Neutrophil (primary cell): ENCODE data around the gene TSEN15.

Source experiments
- H3K27ac ChIP-seq: fragments of 200-600 bp; sonication (generic); 2 replicates; pipeline ENCODE4 v1.5.1; 2016; ENCODE audit warnings: mild to moderate bottlenecking, moderate library complexity
- H3K27me3 ChIP-seq: fragments of 200-600 bp; sonication (generic); 2 replicates; pipeline ENCODE4 v1.6.0; 2016; ENCODE audit warnings: mild to moderate bottlenecking
- H3K36me3 ChIP-seq: fragments of 200-600 bp; sonication (generic); 2 replicates; pipeline ENCODE4 v1.5.1; 2017
- H3K4me1 ChIP-seq, 2 experiments: fragments of 200-600 bp in 1 of 2; sonication (generic) in 1 of 2; 1 replicate in 1 of 2; 2 replicates in 1 of 2; pipeline versions ENCODE4 v1.5.1 to v1.6.1; 2013 to 2016; ENCODE audit warnings: low read depth in 1 of 2, low read length in 1 of 2, mild to moderate bottlenecking in 1 of 2, moderate library complexity in 1 of 2; ENCODE audit not compliant: control insufficient read depth in 1 of 2, insufficient read depth in 1 of 2
- H3K4me3 ChIP-seq, 2 experiments: fragments of 200-600 bp in 1 of 2; sonication (generic) in 1 of 2; 1 replicate in 1 of 2; 2 replicates in 1 of 2; pipeline ENCODE4 v1.5.1; 2013 to 2016; ENCODE audit warnings: low read depth in 1 of 2, low read length in 1 of 2, mild to moderate bottlenecking in 1 of 2, moderate library complexity in 1 of 2
- H3K9me3 ChIP-seq: fragments of 200-600 bp; sonication (generic); 2 replicates; pipeline ENCODE4 v1.5.1; 2016
- CTCF ChIP-seq: fragments of 200-600 bp; sonication (generic); IDR thresholded peaks from 2 replicates; pipeline ENCODE4 v1.5.1; 2016; ENCODE audit warnings: antibody characterized with exemption

Gene TSEN15

GRCh38 chr1:184056921-184057555 lies 5.5 kb downstream of the TSEN15 start:
- no peaks in the 10 kb centered on the region for H3K27me3 ChIP-seq
- no peak overlapping the region for H3K4me3 ChIP-seq
- TF ChIP-seq CTCF = no peak
- H3K4me1 ChIP-seq = peaks cover 6 to 8% of the 10 kb centered on the region in 2 experiments
- peaks cover 4% of the 10 kb centered on the region for H3K36me3 ChIP-seq
- H3K27ac ChIP-seq = no peak overlapping the region
- H3K9me3 ChIP-seq = no peaks in the 10 kb centered on the region

GRCh38 chr1:184059887-184060286 lies 8.4 kb downstream of the TSEN15 start:
- H3K36me3 ChIP-seq = peaks cover 4% of the 10 kb centered on the region

GRCh38 chr1:184060316-184060715 lies 8.8 kb downstream of the TSEN15 start:
- Histone ChIP-seq H3K4me1 (no peaks in the 10 kb centered on the region), H3K9me3 (no peaks in the 10 kb centered on the region), H3K27me3 (no peaks in the 10 kb centered on the region), H3K27ac (no peak overlapping the region), H3K36me3 (peaks cover under 1% of the 10 kb centered on the region), H3K4me3 (no peak overlapping the region)
- no peak for TF ChIP-seq CTCF

More at GRCh38 chr1:184059887-184060286, 8.4 kb downstream of the TSEN15 start:
- H3K4me3 ChIP-seq = no peak overlapping the region
- TF ChIP-seq CTCF = no peak
- no peaks in the 10 kb centered on the region for H3K9me3 ChIP-seq
- H3K27me3 ChIP-seq = no peaks in the 10 kb centered on the region
- H3K27ac ChIP-seq = no peak overlapping the region
- no peaks in the 10 kb centered on the region for H3K4me1 ChIP-seq

- Histone ChIP-seq H3K9me3 (no peaks in the 10 kb centered on the region), H3K27ac (no peak overlapping the region), H3K27me3 (no peaks in the 10 kb centered on the region), H3K4me1 (no peaks in the 10 kb centered on the region), H3K4me3 (no peak overlapping the region), H3K36me3 (no peaks in the 10 kb centered on the region)
- TF ChIP-seq CTCF = no peak
Measured at GRCh38 chr1:184061396-184062003, 10.0 kb downstream of the TSEN15 start.

- H3K27ac ChIP-seq = no peak overlapping the region
- no peaks in the 10 kb centered on the region for H3K4me1 ChIP-seq
- H3K36me3 ChIP-seq = no peaks in the 10 kb centered on the region
- no peaks in the 10 kb centered on the region for H3K27me3 ChIP-seq
- TF ChIP-seq CTCF = no peak
- no peaks in the 10 kb centered on the region for H3K9me3 ChIP-seq
- H3K4me3 ChIP-seq = no peak overlapping the region
Measured at GRCh38 chr1:184062640-184063286, 11.2 kb downstream of the TSEN15 start.
